Transverse colon (tissue), 3 donors: ENCODE measurements around the gene MN1.

Source experiments
- CTCF ChIP-seq, 5 experiments: fragments of 200-600 bp in 3 of 5; fragments of 450-650 bp in 2 of 5; sonication (generic) in 3 of 5; IDR thresholded peaks; 1 replicate in 2 of 5; 2 replicates in 3 of 5; pipeline ENCODE4 v1.5.1; 2016 to 2017; ENCODE audit warnings: antibody characterized with exemption in 5 of 5, inconsistent platforms in 3 of 5, mild to moderate bottlenecking in 2 of 5, moderate library complexity in 1 of 5
- POLR2A ChIP-seq: fragments of 450-650 bp; IDR thresholded peaks from one replicate; pipeline ENCODE4 v1.6.1; 2016; ENCODE audit warnings: antibody characterized with exemption, mild to moderate bottlenecking, moderate library complexity

GRCh38 chr22:27716074-27716473 is 85.5 kb downstream of the MN1 start:
- TF ChIP-seq CTCF (IDR thresholded peaks at IDR 0.05) (no peak), POLR2A (no peak)
